HCT116 (cell line): ENCODE measurements around the gene GPC5. TPM values are rescaled to one million over a fixed set of nuclear protein-coding genes. Genes with fewer than 3 reads are reported as not detected.

Experiments
- ATAC-seq: fragments of 200-7000 bp; cut with Tn5 transposase; 2 replicates; pipeline ENCODE4 v1.9.1; 2020; ENCODE audit warnings: mild to moderate bottlenecking, moderate library complexity
- BruUV-seq: library from RNA; stranded (reverse); fragments of 400-500 nt; replicated peaks from 2 replicates; lab custom pipeline; 2021; lab: Mats Ljungman, UMichigan
- CTCF ChIA-PET: fragments of 300-600 bp; sonication (Branson Sonifier 250); formaldehyde crosslinking; loops from one replicate; lab custom pipeline; 2021; ENCODE audit warnings: antibody characterized with exemption; lab: Charles Lee
- POLR2A ChIA-PET: fragments of 300-600, 350-600 bp; sonication (Branson Sonifier 250); formaldehyde crosslinking; loops from one replicate; lab custom pipeline; 2021; ENCODE audit warnings: antibody characterized with exemption; lab: Charles Lee
- RAD21 ChIA-PET, 2 experiments: fragments of 300-600 bp; sonication (Branson Sonifier 250); formaldehyde crosslinking; loops; one replicate each; lab custom pipeline; 2023; ENCODE audit warnings: low total read pairs in 2 of 2; ENCODE audit not compliant: uncharacterized antibody in 2 of 2, unreplicated experiment in 2 of 2, low non-redundant PET in 1 of 2; lab: Charles Lee
- DNase-seq: peaks from one replicate; pipeline ENCODE4 v3.0.0-alpha.2; 2010; ENCODE audit warnings: low read depth, low spot score
- H2AFZ ChIP-seq: fragments of 200-600 bp; shearing (Covaris generic), sonication (generic); 2 replicates; pipeline ENCODE4 v1.6.1; 2017; ENCODE audit warnings: low read depth, mixed run types, mixed read lengths, antibody characterized with exemption, low read length; ENCODE audit not compliant: poor library complexity, severe bottlenecking
- H3K27ac ChIP-seq: 2 replicates; pipeline ENCODE4 v1.5.1; 2012; ENCODE audit warnings: low read depth, low read length
- H3K27me3 ChIP-seq: fragments of 200-600 bp; sonication (generic); 2 replicates; pipeline ENCODE4 v1.6.1; 2016; ENCODE audit warnings: mixed run types, low read length, mixed read lengths; ENCODE audit not compliant: insufficient read depth
- H3K36me3 ChIP-seq, 2 experiments: fragments of 200-500 bp in 1 of 2; fragments of 200-600 bp in 1 of 2; sonication (Bioruptor generic) in 1 of 2; sonication (generic) in 1 of 2; 2 replicates each; pipeline versions ENCODE4 v1.5.1 to v1.6.1; 2014 to 2016; ENCODE audit warnings: low read length in 2 of 2, inconsistent platforms in 1 of 2, mixed read lengths in 1 of 2, mixed run types in 1 of 2; ENCODE audit not compliant: insufficient read depth in 2 of 2, control insufficient read depth in 1 of 2
- H3K4me1 ChIP-seq, 2 experiments: fragments of 200-600 bp in 1 of 2; sonication (generic) in 1 of 2; 2 replicates each; pipeline versions ENCODE4 v1.5.1 to v1.6.1; 2012 to 2017; ENCODE audit warnings: low read length in 2 of 2, inconsistent platforms in 1 of 2, mild to moderate bottlenecking in 1 of 2, mixed read lengths in 1 of 2, mixed run types in 1 of 2, moderate library complexity in 1 of 2; ENCODE audit not compliant: insufficient read depth in 2 of 2, control insufficient read depth in 1 of 2
- H3K4me2 ChIP-seq: fragments of 200-600 bp; sonication (generic); 2 replicates; pipeline ENCODE4 v1.6.1; 2017; ENCODE audit warnings: mixed run types, low read length, mixed read lengths
- H3K4me3 ChIP-seq, 2 experiments: fragments of 200-600 bp in 1 of 2; sonication (generic) in 1 of 2; replicated peaks in 1 of 2; 2 replicates each; pipeline ENCODE4 v1.5.1; 2011 to 2016; ENCODE audit warnings: low read length in 2 of 2, control low read depth in 1 of 2, low read depth in 1 of 2, mild to moderate bottlenecking in 1 of 2, mixed read lengths in 1 of 2, mixed run types in 1 of 2
- H3K79me2 ChIP-seq: fragments of 200-600 bp; sonication (generic); 2 replicates; pipeline ENCODE4 v1.6.1; 2017; ENCODE audit warnings: mild to moderate bottlenecking, mixed run types, low read length, moderate library complexity, mixed read lengths; ENCODE audit not compliant: insufficient read depth
- H3K9ac ChIP-seq: fragments of 200-600 bp; sonication (generic); 2 replicates; pipeline ENCODE4 v1.6.1; 2016; ENCODE audit warnings: low read length, mixed read lengths
- H3K9me2 ChIP-seq: fragments of 200-600 bp; sonication (generic), shearing (Covaris generic); 2 replicates; pipeline ENCODE4 v1.6.1; 2017; ENCODE audit warnings: mixed run types, mild to moderate bottlenecking, moderate library complexity; ENCODE audit not compliant: insufficient read depth
- H3K9me3 ChIP-seq, 2 experiments: fragments of 200-500 bp in 1 of 2; fragments of 200-600 bp in 1 of 2; sonication (Bioruptor generic) in 1 of 2; sonication (generic) in 1 of 2; 2 replicates each; pipeline ENCODE4 v1.6.1; 2014 to 2017; ENCODE audit warnings: low read length in 2 of 2, mixed read lengths in 2 of 2, inconsistent platforms in 1 of 2, low read depth in 1 of 2, mild to moderate bottlenecking in 1 of 2, mixed run types in 1 of 2, moderate library complexity in 1 of 2; ENCODE audit not compliant: control insufficient read depth in 1 of 2, insufficient read depth in 1 of 2
- H4K20me1 ChIP-seq: fragments of 200-600 bp; sonication (generic), shearing (Covaris generic); 2 replicates; pipeline ENCODE4 v1.6.1; 2017; ENCODE audit warnings: mixed run types, mild to moderate bottlenecking, moderate library complexity; ENCODE audit not compliant: insufficient read depth
- CBX3 ChIP-seq: IDR thresholded peaks from 2 replicates; pipeline ENCODE4 v1.6.1; 2012; ENCODE audit warnings: low read depth
- CEBPB ChIP-seq: IDR thresholded peaks from 2 replicates; pipeline ENCODE4 v1.6.1; 2012; ENCODE audit warnings: low read depth
- EGR1 ChIP-seq: IDR thresholded peaks from 2 replicates; pipeline ENCODE4 v1.6.1; 2012; ENCODE audit warnings: low read depth
- ELF1 ChIP-seq: IDR thresholded peaks from 2 replicates; pipeline ENCODE4 v1.6.1; 2012; ENCODE audit warnings: low read depth, borderline replicate concordance
- EZH2 ChIP-seq: fragments of 200-600 bp; sonication (generic); IDR thresholded peaks from 2 replicates; pipeline ENCODE4 v1.6.1; 2017; ENCODE audit warnings: antibody characterized with exemption, mixed run types
- JUND ChIP-seq: IDR thresholded peaks from 2 replicates; pipeline ENCODE4 v1.6.1; 2012
- MAX ChIP-seq: IDR thresholded peaks from 2 replicates; pipeline ENCODE4 v1.6.1; 2012
- POLR2A ChIP-seq: IDR thresholded peaks from 2 replicates; pipeline ENCODE4 v1.7.0; 2011; ENCODE audit warnings: borderline replicate concordance; ENCODE audit not compliant: insufficient read depth, insufficient read length; ENCODE audit errors: extremely low read depth
- SIN3A ChIP-seq: IDR thresholded peaks from 2 replicates; pipeline ENCODE4 v1.6.1; 2012; ENCODE audit warnings: low read depth
- SP1 ChIP-seq: IDR thresholded peaks from 2 replicates; pipeline ENCODE4 v1.6.1; 2012; ENCODE audit warnings: low read depth
- SRF ChIP-seq: IDR thresholded peaks from 2 replicates; pipeline ENCODE4 v1.6.1; 2012; ENCODE audit warnings: low read depth
- TCF7L2 ChIP-seq: IDR thresholded peaks from 2 replicates; pipeline ENCODE4 v1.7.0; 2011; ENCODE audit warnings: borderline replicate concordance, inconsistent platforms; ENCODE audit not compliant: insufficient read depth, insufficient read length; ENCODE audit errors: extremely low read depth
- ZBTB33 ChIP-seq: IDR thresholded peaks from 2 replicates; pipeline ENCODE4 v1.6.1; 2011; ENCODE audit warnings: mild to moderate bottlenecking, low read length, moderate library complexity; ENCODE audit not compliant: insufficient replicate concordance; ENCODE audit errors: extremely low read depth
- intact Hi-C: fragments of 100-400 bp; cut with micrococcal nuclease; formaldehyde crosslinking; loops from 2 replicates; pipeline ENCODE4 v1.10.0; 2022
- total RNA-seq: library from RNA; stranded (reverse); gene quantifications from one replicate; pipeline ENCODE4 v1.2.1, GENCODE V29; 2021; ENCODE audit not compliant: unreplicated experiment
- TF ChIP-seq, protein P1 (sequence below), 3 experiments: fragments of 200-600 bp in 1 of 3; sonication (generic) in 1 of 3; IDR thresholded peaks in 2 of 3; conservative IDR thresholded peaks in 1 of 3; 2 replicates each; pipeline ENCODE4 v1.5.1; 2012 to 2017; ENCODE audit warnings: low read depth in 2 of 3, low read length in 2 of 3, antibody characterized with exemption in 1 of 3, borderline replicate concordance in 1 of 3, control low read depth in 1 of 3, mild to moderate bottlenecking in 1 of 3, mixed read lengths in 1 of 3, mixed run types in 1 of 3, moderate library complexity in 1 of 3; ENCODE audit not compliant: insufficient read depth in 1 of 3

Gene GPC5
- total RNA-seq, 1 experiment from 2014 or later: not detected

- BruUV-seq: no TSS peak
- H3K9ac ChIP-seq: no peak overlapping the region
- no peaks in the 10 kb centered on the region for H3K27me3 ChIP-seq
- H2AFZ ChIP-seq: no peak overlapping the region
- ATAC-seq: no peak
- H3K4me3 ChIP-seq: no peak overlapping the region
- DNase-seq: no peak
- intact Hi-C loops: no loop called here
- peaks cover 0 to 5% of the 10 kb centered on the region in 2 experiments; a peak in 1 of 4 replicates for H3K9me3 ChIP-seq
- H3K9me2 ChIP-seq: no peaks in the 10 kb centered on the region
- no peak overlapping the region for H3K4me2 ChIP-seq
- ChIA-PET CTCF (no interaction called here), RAD21 (no interaction called here)
- no peaks in the 10 kb centered on the region for H4K20me1 ChIP-seq
- TF ChIP-seq EZH2: no peak
- TF ChIP-seq CBX3: no peak
- no peak for TF ChIP-seq ZBTB33
- TF ChIP-seq POLR2A: no peak
- TF ChIP-seq JUND: no peak
- TF ChIP-seq SP1: no peak
- TF ChIP-seq, protein P1, sequence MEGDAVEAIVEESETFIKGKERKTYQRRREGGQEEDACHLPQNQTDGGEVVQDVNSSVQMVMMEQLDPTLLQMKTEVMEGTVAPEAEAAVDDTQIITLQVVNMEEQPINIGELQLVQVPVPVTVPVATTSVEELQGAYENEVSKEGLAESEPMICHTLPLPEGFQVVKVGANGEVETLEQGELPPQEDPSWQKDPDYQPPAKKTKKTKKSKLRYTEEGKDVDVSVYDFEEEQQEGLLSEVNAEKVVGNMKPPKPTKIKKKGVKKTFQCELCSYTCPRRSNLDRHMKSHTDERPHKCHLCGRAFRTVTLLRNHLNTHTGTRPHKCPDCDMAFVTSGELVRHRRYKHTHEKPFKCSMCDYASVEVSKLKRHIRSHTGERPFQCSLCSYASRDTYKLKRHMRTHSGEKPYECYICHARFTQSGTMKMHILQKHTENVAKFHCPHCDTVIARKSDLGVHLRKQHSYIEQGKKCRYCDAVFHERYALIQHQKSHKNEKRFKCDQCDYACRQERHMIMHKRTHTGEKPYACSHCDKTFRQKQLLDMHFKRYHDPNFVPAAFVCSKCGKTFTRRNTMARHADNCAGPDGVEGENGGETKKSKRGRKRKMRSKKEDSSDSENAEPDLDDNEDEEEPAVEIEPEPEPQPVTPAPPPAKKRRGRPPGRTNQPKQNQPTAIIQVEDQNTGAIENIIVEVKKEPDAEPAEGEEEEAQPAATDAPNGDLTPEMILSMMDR (IDR thresholded peaks at IDR 0.05 in 2 of 3, conservative IDR thresholded peaks at IDR 0.05 in 1 of 3; ENCODE audit: borderline replicate concordance in 1 of 3, insufficient read depth in 1 of 3, low read depth in 2 of 3, low read length in 2 of 3): no peak
- no peak for TF ChIP-seq CEBPB
- no peak for TF ChIP-seq TCF7L2
- TF ChIP-seq SRF: no peak
- TF ChIP-seq ELF1: no peak
- TF ChIP-seq EGR1: no peak
- TF ChIP-seq MAX: no peak
- no peak for TF ChIP-seq SIN3A
- TF ChIP-seq, all 23 proteins: peak for 0
- Histone ChIP-seq H3K4me1 (no peaks in the 10 kb centered on the region), H3K36me3 (no peaks in the 10 kb centered on the region), H3K27ac (no peak overlapping the region), H3K79me2 (no peaks in the 10 kb centered on the region)
- POLR2A ChIA-PET: no interaction called here
Measured at GRCh38 chr13:91693466-91693865, 295.0 kb downstream of the GPC5 start.
